Panc1 (cell line): Measurements from ENCODE around the gene OR8G5. TPM values are rescaled to one million over a fixed set of nuclear protein-coding genes. Genes with fewer than 3 reads are reported as not detected.

Experiments
- ATAC-seq: fragments of 200-7000 bp; cut with Tn5 transposase; 2 replicates; pipeline ENCODE4 v1.9.1; 2020; ENCODE audit warnings: mild to moderate bottlenecking, moderate library complexity
- BruUV-seq: library from RNA; stranded (reverse); fragments of 400-500 nt; replicated peaks from 2 replicates; lab custom pipeline; 2021; lab: Mats Ljungman, UMichigan
- CTCF ChIA-PET: fragments of 300-600 bp; sonication (Branson Sonifier 250); formaldehyde crosslinking; loops from one replicate; lab custom pipeline; 2022; ENCODE audit warnings: antibody characterized with exemption; lab: Charles Lee
- POLR2A ChIA-PET: fragments of 300-600 bp; sonication (Branson Sonifier 250); formaldehyde crosslinking; loops from one replicate; lab custom pipeline; 2022; ENCODE audit warnings: antibody characterized with exemption; lab: Charles Lee
- DNase-seq: peaks from one replicate; pipeline ENCODE4 v3.0.0-alpha.2; 2010; ENCODE audit warnings: low read depth, low spot score
- H3K27ac ChIP-seq: 2 replicates; pipeline ENCODE4 v1.5.1; 2011; ENCODE audit warnings: mild to moderate bottlenecking, low read length, inconsistent platforms
- H3K27me3 ChIP-seq: fragments of 200-500 bp; sonication (Bioruptor generic); 2 replicates; pipeline ENCODE4 v1.6.0; 2014; ENCODE audit warnings: low read length, inconsistent platforms; ENCODE audit not compliant: control insufficient read depth, insufficient read depth
- H3K36me3 ChIP-seq: fragments of 200-500 bp; sonication (Bioruptor generic); 2 replicates; pipeline ENCODE4 v1.5.1; 2014; ENCODE audit warnings: inconsistent platforms, mild to moderate bottlenecking, low read length, moderate library complexity; ENCODE audit not compliant: control insufficient read depth, insufficient read depth
- H3K4me1 ChIP-seq: 2 replicates; pipeline ENCODE4 v1.5.1; 2011; ENCODE audit warnings: inconsistent platforms, mild to moderate bottlenecking, low read length, moderate library complexity; ENCODE audit not compliant: control insufficient read depth, insufficient read depth
- H3K4me3 ChIP-seq, 2 experiments: 2 replicates each; pipeline ENCODE4 v1.5.1; 2011 to 2012; ENCODE audit warnings: low read depth in 2 of 2, low read length in 2 of 2, mild to moderate bottlenecking in 2 of 2, inconsistent platforms in 1 of 2, moderate library complexity in 1 of 2
- H3K9me3 ChIP-seq: fragments of 200-500 bp; sonication (Bioruptor generic); 2 replicates; pipeline ENCODE4 v1.5.1; 2014; ENCODE audit warnings: low read depth, mild to moderate bottlenecking, inconsistent platforms, low read length, moderate library complexity; ENCODE audit not compliant: control insufficient read depth, insufficient read depth
- CTCF ChIP-seq: fragments of 450-650 bp; IDR thresholded peaks from 2 replicates; pipeline ENCODE4 v1.5.1; 2017; ENCODE audit warnings: mild to moderate bottlenecking
- POLR2AphosphoS5 ChIP-seq: IDR thresholded peaks from 2 replicates; pipeline ENCODE4 v1.6.1; 2012; ENCODE audit warnings: mild to moderate bottlenecking, low read depth, low read length, moderate library complexity
- SIN3A ChIP-seq: IDR thresholded peaks from 2 replicates; pipeline ENCODE4 v1.6.1; 2012; ENCODE audit warnings: low read depth, mild to moderate bottlenecking, low read length, moderate library complexity, borderline replicate concordance; ENCODE audit not compliant: insufficient read depth
- TCF7L2 ChIP-seq: IDR thresholded peaks from 2 replicates; pipeline ENCODE4 v1.6.1; 2011; ENCODE audit warnings: mild to moderate bottlenecking, low read depth, low read length, inconsistent platforms
- in situ Hi-C: cut with HindIII; loops from 2 replicates; pipeline ENCODE4 v1.10.0; 2016; ENCODE audit warnings: low sequenced_read_pairs, low pct_unique_long_range_greater_than_20kb
- intact Hi-C: fragments of 100-400 bp; cut with micrococcal nuclease; formaldehyde crosslinking; loops from one replicate; pipeline ENCODE4 v1.10.0; 2022; ENCODE audit not compliant: unreplicated experiment
- total RNA-seq: library from RNA; stranded (reverse); gene quantifications from one replicate; pipeline ENCODE4 v1.2.1, GENCODE V29; 2021; ENCODE audit not compliant: unreplicated experiment
- TF ChIP-seq, protein P1 (sequence below), 2 experiments: IDR thresholded peaks; 2 replicates each; pipeline ENCODE4 v1.6.1; 2011 to 2012; ENCODE audit warnings: low read depth in 2 of 2, control low read depth in 1 of 2, low read length in 1 of 2, mild to moderate bottlenecking in 1 of 2, moderate library complexity in 1 of 2; ENCODE audit not compliant: insufficient read depth in 1 of 2

OR8G5 gene
- total RNA-seq, 1 experiment from 2014 or later, result not detected

GRCh38 chr11:124210421-124210820 is 45.8 kb upstream of the OR8G5 start:
- CTCF ChIA-PET, result no interaction called here

DNA sequence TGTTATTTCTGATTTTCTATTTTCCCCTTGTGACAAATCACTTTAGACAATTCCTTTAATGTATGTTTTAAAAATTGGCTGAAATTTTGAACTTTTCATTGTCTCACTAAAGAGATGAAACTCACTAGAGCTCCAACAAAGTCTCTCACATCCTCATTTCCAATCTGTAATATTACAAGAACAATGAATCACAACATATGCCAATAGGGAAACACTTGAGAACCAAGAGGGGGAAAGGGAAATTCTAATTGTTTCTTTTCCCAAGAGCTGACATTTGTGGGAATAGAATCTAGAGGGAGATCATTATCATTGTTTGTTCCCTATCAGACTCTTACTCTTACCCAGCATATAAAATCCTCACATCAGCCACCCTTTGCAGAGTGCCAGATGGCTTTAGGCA is 44.9 kb upstream of the OR8G5 start:
- no peaks in the 10 kb centered on the region for H3K27me3 ChIP-seq
- POLR2A ChIA-PET, result no interaction called here
- ATAC-seq, result no peak
- intact Hi-C loops, result no loop called here
- BruUV-seq, result no TSS peak
- H3K9me3 ChIP-seq, result no peaks in the 10 kb centered on the region
- CTCF ChIA-PET, result no interaction called here
- no peak for DNase-seq
- TF ChIP-seq TCF7L2 (no peak), CTCF (no peak), SIN3A (no peak), POLR2AphosphoS5 (no peak)
- TF ChIP-seq, protein P1, sequence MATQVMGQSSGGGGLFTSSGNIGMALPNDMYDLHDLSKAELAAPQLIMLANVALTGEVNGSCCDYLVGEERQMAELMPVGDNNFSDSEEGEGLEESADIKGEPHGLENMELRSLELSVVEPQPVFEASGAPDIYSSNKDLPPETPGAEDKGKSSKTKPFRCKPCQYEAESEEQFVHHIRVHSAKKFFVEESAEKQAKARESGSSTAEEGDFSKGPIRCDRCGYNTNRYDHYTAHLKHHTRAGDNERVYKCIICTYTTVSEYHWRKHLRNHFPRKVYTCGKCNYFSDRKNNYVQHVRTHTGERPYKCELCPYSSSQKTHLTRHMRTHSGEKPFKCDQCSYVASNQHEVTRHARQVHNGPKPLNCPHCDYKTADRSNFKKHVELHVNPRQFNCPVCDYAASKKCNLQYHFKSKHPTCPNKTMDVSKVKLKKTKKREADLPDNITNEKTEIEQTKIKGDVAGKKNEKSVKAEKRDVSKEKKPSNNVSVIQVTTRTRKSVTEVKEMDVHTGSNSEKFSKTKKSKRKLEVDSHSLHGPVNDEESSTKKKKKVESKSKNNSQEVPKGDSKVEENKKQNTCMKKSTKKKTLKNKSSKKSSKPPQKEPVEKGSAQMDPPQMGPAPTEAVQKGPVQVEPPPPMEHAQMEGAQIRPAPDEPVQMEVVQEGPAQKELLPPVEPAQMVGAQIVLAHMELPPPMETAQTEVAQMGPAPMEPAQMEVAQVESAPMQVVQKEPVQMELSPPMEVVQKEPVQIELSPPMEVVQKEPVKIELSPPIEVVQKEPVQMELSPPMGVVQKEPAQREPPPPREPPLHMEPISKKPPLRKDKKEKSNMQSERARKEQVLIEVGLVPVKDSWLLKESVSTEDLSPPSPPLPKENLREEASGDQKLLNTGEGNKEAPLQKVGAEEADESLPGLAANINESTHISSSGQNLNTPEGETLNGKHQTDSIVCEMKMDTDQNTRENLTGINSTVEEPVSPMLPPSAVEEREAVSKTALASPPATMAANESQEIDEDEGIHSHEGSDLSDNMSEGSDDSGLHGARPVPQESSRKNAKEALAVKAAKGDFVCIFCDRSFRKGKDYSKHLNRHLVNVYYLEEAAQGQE (IDR thresholded peaks at IDR 0.05; ENCODE audit: insufficient read depth in 1 of 2, low read depth in 2 of 2, low read length in 1 of 2), result no peak
- no peaks in the 10 kb centered on the region for H3K4me1 ChIP-seq
- no peak overlapping the region for H3K27ac ChIP-seq
- no peak overlapping the region for H3K4me3 ChIP-seq
- in situ Hi-C loops, result no loop called here
- no peaks in the 10 kb centered on the region for H3K36me3 ChIP-seq

More at GRCh38 chr11:124210421-124210820, 45.8 kb upstream of the OR8G5 start:
- in situ Hi-C loops, result no loop called here
- Histone ChIP-seq H3K27ac (no peak overlapping the region), H3K4me1 (no peaks in the 10 kb centered on the region), H3K27me3 (no peaks in the 10 kb centered on the region), H3K36me3 (no peaks in the 10 kb centered on the region), H3K9me3 (no peaks in the 10 kb centered on the region), H3K4me3 (no peak overlapping the region)
- TF ChIP-seq POLR2AphosphoS5, result no peak
- POLR2A ChIA-PET, result no interaction called here
- intact Hi-C loops, result no loop called here
- no peak for ATAC-seq
- DNase-seq, result no peak
- BruUV-seq, result no TSS peak

DNA sequence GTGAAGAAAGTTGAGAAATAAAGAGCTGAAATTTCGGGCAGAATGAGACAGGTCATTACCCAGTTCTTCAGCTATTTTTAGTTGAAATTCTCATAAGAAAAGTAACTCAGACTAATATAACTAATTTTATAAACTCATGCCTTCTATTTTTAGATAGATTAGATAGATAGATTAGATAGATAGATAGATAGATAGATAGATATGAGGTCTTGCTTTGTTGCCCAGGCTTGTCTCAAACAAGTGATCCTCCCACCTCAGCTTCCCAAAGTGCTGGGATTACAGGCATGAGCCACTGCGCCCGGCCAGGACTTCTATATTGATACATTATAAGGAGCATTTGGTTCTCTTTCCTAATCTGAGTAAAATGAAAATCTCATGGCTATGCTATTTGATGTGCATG is 42.1 kb upstream of the OR8G5 start:
- TF ChIP-seq CTCF (no peak), POLR2AphosphoS5 (no peak)
- Histone ChIP-seq H3K4me3 (no peak overlapping the region), H3K4me1 (no peaks in the 10 kb centered on the region), H3K36me3 (no peaks in the 10 kb centered on the region), H3K9me3 (no peaks in the 10 kb centered on the region), H3K27ac (no peak overlapping the region), H3K27me3 (no peaks in the 10 kb centered on the region)
- ChIA-PET POLR2A (no interaction called here), CTCF (no interaction called here)
- intact Hi-C loops, result no loop called here
- no TSS peak for BruUV-seq
- ATAC-seq (no peak), DNase-seq (no peak)
- in situ Hi-C loops, result no loop called here
